Hepatic stellate cell (primary cell): Measurements from ENCODE around the gene THEM4.
"Not testable (repeated sequence)": the region's sequence is repeated elsewhere in the genome, so short reads cannot be mapped to it uniquely, and the experiment has no call there.

Source experiments
- DNase-seq: peaks from one replicate; pipeline ENCODE4 v3.0.0; 2011; ENCODE audit warnings: low spot score

Gene THEM4

GRCh38 chr1:151858886-151859665 lies 50.2 kb downstream of the THEM4 start:
- no peak for DNase-seq

- no peak for DNase-seq
Observed at GRCh38 chr1:151858030-151858746, 51.1 kb downstream of the THEM4 start.

GRCh38 chr1:151855933-151856332 lies 53.4 kb downstream of the THEM4 start:
- DNase-seq: no peak

- not testable (repeated sequence) for DNase-seq
Observed at GRCh38 chr1:151855516-151855915, 53.8 kb downstream of the THEM4 start.

- DNase-seq: no peak
Observed at GRCh38 chr1:151854658-151855057, 54.7 kb downstream of the THEM4 start.

GRCh38 chr1:151853411-151853943 lies 55.8 kb downstream of the THEM4 start, which contains the start of gene THEM5:
Gene THEM5, minus strand, starts transcription at chr1:151853712. Its CDS starts 147 bp downstream, at chr1:151853565.
- no peak for DNase-seq

- DNase-seq: no peak
Observed at GRCh38 chr1:151852733-151853132, 56.6 kb downstream of the THEM4 start.

- no peak for DNase-seq
Observed at GRCh38 chr1:151851886-151852285, 57.4 kb downstream of the THEM4 start.

GRCh38 chr1:151849871-151850270 lies 59.4 kb downstream of the THEM4 start:
- no peak for DNase-seq

- no peak for DNase-seq
Observed at GRCh38 chr1:151849126-151849525, 60.2 kb downstream of the THEM4 start.

GRCh38 chr1:151847867-151848596 lies 61.3 kb downstream of the THEM4 start:
- DNase-seq: no peak

- DNase-seq: no peak
Observed at GRCh38 chr1:151846686-151847237, 62.5 kb downstream of the THEM4 start.

- peak; percentile 85 for DNase-seq
Observed at GRCh38 chr1:151846062-151846568, 63.2 kb downstream of the THEM4 start.

- DNase-seq: no peak
Observed at GRCh38 chr1:151843398-151843797, 65.9 kb downstream of the THEM4 start.

GRCh38 chr1:151841141-151841540 lies 68.2 kb downstream of the THEM4 start:
- no peak for DNase-seq

GRCh38 chr1:151840421-151840820 lies 68.9 kb downstream of the THEM4 start:
- no peak for DNase-seq

GRCh38 chr1:151839457-151840403 lies 69.6 kb downstream of the THEM4 start, which contains the start of gene C2CD4D:
Gene C2CD4D, minus strand, starts transcription at chr1:151839820. Its CDS starts 831 bp downstream, at chr1:151838989.
- DNase-seq: no peak

- DNase-seq: no peak
Observed at GRCh38 chr1:151839082-151839412, 70.3 kb downstream of the THEM4 start.

- DNase-seq: peak; percentile 59
Observed at GRCh38 chr1:151838222-151839081, 70.9 kb downstream of the THEM4 start.

- DNase-seq: no peak
Observed at GRCh38 chr1:151837884-151838221, 71.5 kb downstream of the THEM4 start.
